ENCODE results near the gene CHAF1B. TPM values are rescaled to one million over a fixed set of nuclear protein-coding genes. Genes with fewer than 3 reads are reported as not detected.

Gene CHAF1B
- total and polyA plus RNA-seq, 2 of the 8 experiments (the other 6 are each of a cell fraction or from before 2014, with no cell fraction given): 11.8 to 23.1 TPM

DNA sequence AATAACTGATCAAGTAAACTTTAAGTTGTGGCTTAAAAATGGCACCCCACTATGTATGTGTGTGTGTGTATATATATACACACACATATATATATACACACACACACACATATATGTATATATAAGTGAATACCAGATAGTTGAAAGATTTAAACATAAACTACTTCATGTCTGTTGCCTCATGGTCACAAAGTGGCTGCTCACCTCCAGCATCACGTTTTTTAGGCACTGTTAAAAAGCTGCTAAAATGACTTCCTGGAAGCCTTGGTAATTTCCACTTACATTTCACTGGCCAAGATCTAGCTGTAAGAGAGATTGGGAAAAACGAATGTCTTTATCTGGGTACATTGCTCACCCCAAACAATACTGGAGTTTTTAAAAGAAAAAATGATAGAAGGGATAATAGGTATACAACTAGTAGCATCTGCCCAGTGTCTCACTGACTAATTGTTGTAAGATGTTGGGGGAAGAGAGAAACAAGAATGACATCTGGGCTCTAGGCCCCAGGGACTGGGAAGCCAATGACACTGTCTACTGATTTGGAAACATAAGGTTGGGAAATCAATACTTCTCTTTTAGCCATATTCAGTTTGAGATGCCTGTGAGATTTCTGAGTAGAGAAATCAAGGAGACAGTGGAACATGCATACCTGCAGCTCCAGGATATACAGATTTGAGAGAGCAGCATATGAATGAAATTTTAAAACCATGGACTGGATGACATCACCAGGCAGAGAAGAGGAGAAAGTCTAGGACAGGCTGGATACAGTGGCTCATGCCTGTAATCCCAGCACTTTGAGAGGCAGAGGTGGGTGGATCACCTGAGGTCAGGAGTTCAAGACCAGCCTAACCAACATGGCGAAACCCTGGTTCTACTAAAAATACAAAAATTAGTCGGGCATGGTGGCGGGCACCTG is 51.9 kb downstream of the CHAF1B start (continued):
- TF ChIP-seq ATF2 (IDR thresholded peaks at IDR 0.05; ENCODE audit: low read length) (no peak), PHF8 (conservative IDR thresholded peaks at IDR 0.05; ENCODE audit: low read depth, low read length) (no peak), SP1 (IDR thresholded peaks at IDR 0.05; ENCODE audit: low read depth, low read length) (no peak), SRF (IDR thresholded peaks at IDR 0.05; ENCODE audit: low read depth, low read length) (no peak), SIRT6 (IDR thresholded peaks at IDR 0.05; ENCODE audit: low read length) (no peak), RXRA (IDR thresholded peaks at IDR 0.05; ENCODE audit: insufficient read depth, low read depth, low read length) (no peak)

All from H1 (cell line).